OCI-LY7 (cell line): ENCODE data around the gene SMTNL2.

Experiments used
- EZH2phosphoT487 ChIP-seq: fragments of 200-600 bp; sonication (generic); IDR thresholded peaks from 2 replicates; pipeline ENCODE4 v1.6.1; 2018; ENCODE audit warnings: low read depth, borderline replicate concordance, mild to moderate bottlenecking, mixed run types, antibody characterized with exemption, low read length, moderate library complexity, mixed read lengths
- TF ChIP-seq, protein P1 (sequence below): fragments of 200-600 bp; sonication (generic); conservative IDR thresholded peaks from 2 replicates; pipeline ENCODE4 v1.5.1; 2014; ENCODE audit warnings: mild to moderate bottlenecking, antibody characterized with exemption, low read length, moderate library complexity, mixed read lengths

DNA sequence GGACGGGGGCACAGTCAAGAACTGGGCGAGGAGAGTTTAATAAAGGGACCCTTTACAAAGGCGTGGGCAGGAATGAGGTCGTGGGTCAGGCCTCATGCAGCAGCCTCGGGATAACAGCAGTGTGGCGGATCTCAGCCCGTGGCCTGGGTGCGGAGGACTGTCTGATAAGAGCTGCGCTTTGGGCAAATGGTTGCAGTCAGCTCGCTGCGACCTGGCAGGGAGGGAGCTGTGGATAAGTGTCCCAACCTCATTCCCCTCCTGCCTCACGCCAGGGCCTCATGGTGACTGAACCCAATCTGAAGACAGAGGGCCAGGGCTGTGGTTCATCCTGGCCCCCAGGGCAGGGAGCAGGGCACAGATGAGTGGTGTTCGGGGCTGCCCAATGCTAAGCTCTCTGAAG, 13.6 kb downstream of the SMTNL2 start:
- TF ChIP-seq, protein P1, sequence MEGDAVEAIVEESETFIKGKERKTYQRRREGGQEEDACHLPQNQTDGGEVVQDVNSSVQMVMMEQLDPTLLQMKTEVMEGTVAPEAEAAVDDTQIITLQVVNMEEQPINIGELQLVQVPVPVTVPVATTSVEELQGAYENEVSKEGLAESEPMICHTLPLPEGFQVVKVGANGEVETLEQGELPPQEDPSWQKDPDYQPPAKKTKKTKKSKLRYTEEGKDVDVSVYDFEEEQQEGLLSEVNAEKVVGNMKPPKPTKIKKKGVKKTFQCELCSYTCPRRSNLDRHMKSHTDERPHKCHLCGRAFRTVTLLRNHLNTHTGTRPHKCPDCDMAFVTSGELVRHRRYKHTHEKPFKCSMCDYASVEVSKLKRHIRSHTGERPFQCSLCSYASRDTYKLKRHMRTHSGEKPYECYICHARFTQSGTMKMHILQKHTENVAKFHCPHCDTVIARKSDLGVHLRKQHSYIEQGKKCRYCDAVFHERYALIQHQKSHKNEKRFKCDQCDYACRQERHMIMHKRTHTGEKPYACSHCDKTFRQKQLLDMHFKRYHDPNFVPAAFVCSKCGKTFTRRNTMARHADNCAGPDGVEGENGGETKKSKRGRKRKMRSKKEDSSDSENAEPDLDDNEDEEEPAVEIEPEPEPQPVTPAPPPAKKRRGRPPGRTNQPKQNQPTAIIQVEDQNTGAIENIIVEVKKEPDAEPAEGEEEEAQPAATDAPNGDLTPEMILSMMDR: no peak
- no peak for TF ChIP-seq EZH2phosphoT487
